AG10803 (cell line): ENCODE measurements around the gene LLGL2.

Experiments
- DNase-seq: peaks from one replicate; pipeline ENCODE4 v3.0.0; 2010; ENCODE audit warnings: low read depth
- H3K4me3 ChIP-seq: 2 replicates; pipeline ENCODE4 v1.5.1; 2011; ENCODE audit warnings: mild to moderate bottlenecking, low read length, control low read depth
- TF ChIP-seq, protein P1 (sequence below): conservative IDR thresholded peaks from 2 replicates; pipeline ENCODE4 v1.5.1; 2011; ENCODE audit warnings: mild to moderate bottlenecking, low read length, control low read depth, inconsistent platforms

Gene LLGL2

DNA sequence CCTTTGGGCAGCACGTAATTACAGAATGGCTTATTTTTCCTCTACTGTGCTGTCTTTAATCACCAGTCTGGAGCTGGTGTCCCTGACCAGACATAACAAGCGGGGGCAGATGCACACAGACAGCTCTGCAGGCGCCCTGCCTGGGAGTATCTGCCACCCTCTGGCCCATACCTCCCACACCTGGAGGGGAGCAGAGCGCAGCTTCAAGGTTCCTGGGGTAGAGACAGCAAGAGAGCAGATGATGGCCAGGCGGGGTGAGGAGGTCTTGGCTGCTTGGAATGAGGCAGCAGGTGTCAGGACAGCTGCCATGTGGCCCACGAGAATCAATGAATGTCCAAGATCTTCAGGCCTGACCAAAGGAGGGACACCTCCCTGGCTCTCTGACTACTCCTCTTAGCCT is 45.2 kb upstream of the LLGL2 start:
- H3K4me3 ChIP-seq: no peak overlapping the region
- no peak for DNase-seq
- TF ChIP-seq, protein P1, sequence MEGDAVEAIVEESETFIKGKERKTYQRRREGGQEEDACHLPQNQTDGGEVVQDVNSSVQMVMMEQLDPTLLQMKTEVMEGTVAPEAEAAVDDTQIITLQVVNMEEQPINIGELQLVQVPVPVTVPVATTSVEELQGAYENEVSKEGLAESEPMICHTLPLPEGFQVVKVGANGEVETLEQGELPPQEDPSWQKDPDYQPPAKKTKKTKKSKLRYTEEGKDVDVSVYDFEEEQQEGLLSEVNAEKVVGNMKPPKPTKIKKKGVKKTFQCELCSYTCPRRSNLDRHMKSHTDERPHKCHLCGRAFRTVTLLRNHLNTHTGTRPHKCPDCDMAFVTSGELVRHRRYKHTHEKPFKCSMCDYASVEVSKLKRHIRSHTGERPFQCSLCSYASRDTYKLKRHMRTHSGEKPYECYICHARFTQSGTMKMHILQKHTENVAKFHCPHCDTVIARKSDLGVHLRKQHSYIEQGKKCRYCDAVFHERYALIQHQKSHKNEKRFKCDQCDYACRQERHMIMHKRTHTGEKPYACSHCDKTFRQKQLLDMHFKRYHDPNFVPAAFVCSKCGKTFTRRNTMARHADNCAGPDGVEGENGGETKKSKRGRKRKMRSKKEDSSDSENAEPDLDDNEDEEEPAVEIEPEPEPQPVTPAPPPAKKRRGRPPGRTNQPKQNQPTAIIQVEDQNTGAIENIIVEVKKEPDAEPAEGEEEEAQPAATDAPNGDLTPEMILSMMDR: no peak

DNA sequence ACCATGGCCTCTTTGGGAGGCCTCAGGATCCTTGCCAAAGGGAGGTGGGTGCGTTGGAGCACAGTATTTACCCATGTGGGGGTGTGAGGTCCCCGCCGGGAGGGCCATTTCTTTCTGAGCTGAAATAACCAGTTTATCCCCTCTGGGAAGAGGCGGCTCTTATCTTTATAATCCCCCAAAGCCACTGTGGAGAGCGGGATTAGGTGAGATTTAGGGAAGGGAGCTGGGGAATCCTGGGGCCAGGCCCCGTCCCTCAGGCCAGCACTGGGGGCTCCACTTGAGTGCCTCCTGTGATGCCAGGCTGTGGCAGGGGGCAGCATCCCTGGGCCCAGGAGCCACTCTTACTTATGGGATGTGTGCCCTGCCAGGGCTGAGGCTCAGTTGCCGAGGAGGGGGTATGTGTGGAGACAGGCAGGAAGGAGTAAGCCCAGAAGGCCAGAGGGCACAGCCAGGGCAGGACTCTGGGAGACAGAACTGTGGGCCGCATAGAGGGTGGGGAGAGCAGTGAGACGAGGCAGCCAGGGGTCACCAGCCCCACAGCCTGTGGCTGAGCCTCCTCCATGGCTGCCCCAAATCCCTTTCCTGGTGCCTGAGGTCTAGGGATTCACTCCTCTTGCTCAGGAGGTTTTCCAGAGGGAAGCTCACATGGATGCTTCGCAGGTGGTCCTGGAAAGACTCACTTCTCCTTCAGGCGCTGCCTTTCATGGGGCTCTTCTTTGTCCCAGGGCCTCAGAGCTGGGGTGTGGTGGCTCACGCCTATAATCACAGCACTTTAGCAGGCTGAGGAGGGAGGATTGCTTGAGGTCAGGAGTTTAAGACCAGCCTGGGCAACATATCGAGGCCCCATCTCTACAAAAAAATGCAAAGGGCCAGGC is 44.1 kb upstream of the LLGL2 start:
- no peak for DNase-seq
- H3K4me3 ChIP-seq: no peak overlapping the region
- TF ChIP-seq, protein P1: no peak

DNA sequence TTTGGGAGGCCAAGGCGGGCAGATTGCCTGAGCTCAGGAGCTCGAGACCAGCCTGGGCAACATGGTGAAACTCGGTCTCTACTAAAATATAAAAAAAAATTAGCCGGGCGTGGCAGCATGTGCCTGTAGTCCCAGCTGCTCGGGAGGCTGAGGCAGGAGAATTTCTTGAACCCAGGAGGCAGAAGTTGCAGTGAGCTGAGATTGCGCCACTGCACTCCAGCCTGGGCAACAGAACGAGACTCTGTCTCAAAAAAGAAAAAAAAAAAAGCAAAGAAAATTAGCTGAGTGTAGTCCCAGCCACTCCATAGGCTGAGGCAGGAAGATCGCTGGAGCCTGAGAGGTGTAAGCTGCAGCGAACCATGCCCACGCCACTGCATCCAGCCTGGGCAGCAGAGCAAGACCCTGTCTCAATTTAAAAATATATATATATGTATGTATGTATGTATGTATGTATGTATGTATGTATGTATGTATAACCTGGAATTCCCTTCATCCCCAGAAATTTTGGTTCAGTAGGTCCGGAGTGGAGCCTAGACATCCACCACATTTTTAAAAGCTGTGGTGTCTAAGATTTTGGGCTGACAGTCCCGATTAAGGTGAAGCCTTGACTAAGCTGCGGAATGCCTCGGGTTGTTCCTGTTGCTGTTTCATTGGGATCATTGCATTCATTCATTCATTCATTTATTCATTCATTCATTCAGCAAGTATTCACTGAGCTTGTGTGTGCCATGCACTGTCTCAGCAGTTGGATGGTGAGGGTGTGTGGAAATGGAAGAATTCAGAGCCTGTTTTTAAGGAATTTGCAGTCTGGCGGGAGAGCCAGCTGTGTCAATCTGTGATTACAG is 43.2 kb upstream of the LLGL2 start:
- no peak for DNase-seq
- no peak overlapping the region for H3K4me3 ChIP-seq
- TF ChIP-seq, protein P1: no peak

DNA sequence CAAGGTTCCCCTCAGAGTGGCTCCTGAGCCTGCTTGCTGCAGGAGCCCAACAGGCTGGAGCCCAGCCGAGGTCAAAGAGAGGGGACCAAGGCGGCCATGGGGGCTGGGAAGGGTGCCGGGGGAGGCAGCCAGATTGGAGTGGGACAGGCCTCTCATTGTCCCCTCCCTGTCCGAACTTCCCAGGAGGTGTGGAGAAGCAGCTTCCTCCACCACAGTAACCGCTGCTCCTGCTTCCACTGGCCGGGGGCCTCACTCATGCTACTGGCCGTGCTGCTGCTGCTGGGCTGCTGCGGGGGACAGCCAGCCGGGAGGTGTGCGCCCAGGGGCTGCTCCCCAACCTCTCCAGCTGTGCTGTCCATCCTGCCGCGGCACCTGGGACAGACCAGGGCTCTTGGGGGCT is 39.8 kb upstream of the LLGL2 start:
- no peak overlapping the region for H3K4me3 ChIP-seq
- no peak for DNase-seq
- TF ChIP-seq, protein P1: no peak

DNA sequence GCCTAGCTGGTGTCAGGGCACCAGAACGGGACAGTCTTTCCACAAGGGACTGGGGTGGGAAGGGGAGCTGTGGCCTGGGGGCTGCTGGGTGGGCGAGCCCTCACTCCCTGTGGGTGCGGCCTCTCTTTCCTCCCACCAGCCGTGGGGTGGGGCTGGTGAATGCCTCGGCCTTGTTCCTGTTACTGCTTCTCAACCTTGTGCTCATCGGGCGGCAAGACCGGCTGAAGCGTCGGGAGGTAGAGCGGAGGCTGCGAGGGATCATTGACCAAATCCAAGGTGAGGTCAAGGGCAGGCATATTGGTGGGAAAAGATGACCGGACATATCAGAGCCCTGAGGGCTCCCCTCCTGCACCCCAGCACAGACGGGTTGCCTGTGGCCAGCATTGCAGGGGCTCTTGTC is 39.3 kb upstream of the LLGL2 start:
- DNase-seq: no peak
- no peak overlapping the region for H3K4me3 ChIP-seq
- TF ChIP-seq, protein P1: no peak

DNA sequence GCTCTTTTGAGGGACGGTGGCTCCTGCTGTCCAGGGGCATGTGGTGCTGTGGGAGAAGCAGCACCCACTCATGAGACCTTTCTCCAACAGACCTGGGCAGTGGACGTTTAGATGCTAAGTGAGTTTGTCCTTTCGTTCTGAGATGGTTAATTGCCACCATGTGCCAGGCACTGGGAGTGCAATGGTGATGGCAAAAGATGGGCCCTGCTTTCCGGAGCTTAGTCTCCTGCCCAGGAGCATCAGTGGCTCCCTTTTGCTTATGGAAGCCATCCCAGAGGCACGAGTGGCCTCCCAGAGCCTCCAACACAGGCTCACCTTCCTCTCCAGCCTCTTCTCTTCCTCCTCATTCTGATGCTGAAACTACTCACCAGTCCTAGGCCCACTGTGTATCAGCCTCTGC is 38.5 kb upstream of the LLGL2 start:
- no peak for DNase-seq
- no peak overlapping the region for H3K4me3 ChIP-seq
- TF ChIP-seq, protein P1: no peak
